GM21390 (cell line): Measurements from ENCODE around the gene GNG12.

Experiments used
- ATAC-seq: cut with Tn5 transposase; IDR thresholded peaks from one replicate; pipeline ENCODE4 v1.9.1; 2021; ENCODE audit not compliant: unreplicated experiment

The GNG12 gene

GRCh38 chr1:67755619-67756018 is 77.6 kb downstream of the GNG12 start:
- ATAC-seq: no peak

DNA sequence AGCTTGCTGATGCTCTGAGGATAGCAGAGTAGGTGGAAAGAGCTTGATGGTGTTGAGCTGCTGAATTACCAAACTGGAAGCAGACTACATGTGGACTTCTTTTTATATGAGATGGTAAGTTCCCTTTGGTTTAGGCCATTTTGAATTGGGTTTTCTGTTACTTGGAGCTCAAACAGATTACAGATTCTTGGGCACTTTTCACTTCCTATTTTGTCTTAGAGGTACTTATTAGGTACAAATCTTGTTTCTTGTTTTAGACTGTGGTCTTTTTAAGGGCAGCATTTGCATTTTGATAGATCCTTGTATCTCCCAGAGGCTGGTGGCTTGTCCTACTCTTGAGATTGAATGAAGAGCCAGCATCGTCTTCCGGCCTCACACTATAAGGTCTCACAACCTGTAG is 78.1 kb downstream of the GNG12 start:
- no peak for ATAC-seq

GRCh38 chr1:67754526-67754920 is 78.7 kb downstream of the GNG12 start:
- no peak for ATAC-seq

DNA sequence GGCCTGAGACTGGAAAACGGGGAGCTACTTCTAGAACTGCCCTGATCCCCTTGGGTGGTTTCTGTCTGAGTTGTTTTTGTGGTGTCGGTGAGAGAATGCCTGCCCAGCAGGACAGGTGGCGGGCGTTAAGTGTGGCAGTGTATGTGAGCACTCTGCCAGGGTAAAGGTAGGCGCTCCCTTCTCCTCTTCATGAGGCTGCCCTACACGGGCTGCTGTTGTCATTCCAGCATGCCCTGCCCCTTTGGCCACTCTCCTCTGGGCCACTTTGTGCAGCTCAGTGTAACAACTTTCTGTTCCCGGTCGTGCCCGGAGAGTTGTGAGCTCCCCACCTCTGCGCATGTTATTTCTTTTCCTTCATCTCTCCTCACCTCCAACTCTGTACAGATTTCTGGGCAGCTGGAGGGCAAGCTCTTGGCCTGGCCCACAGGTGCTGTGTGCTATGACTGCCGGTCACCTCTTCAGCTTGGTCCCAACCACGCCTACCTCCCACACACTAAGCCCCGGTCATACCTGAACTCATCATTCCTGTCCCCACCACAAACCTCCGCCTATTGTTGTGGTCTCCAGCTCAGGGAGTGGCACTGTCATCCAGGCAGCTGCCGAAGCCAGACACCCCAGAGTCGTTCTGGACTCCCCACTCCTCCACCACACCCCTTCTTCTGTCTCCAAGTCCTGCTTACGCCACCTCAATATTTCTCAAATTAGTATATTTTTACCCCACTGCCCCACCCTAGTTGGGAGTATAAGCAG is 79.3 kb downstream of the GNG12 start:
- ATAC-seq: no peak

DNA sequence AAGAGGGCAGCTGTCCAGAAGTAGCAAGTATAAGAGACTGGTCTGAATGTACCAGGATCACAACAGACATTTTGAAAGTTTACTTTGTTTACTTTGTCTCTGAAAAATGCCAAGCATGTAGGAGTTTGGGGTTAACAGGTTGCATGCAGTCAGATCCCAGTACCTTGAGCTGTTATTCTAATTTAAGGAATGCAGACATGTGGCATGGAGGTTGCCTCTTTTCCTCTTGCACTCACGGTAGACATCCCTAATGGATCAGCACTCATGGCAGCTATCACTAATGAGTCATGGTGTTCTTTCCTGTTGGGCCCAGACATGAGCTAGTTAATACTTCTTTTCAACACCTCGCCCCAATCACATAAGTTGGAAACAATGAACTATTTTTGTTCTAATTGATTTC is 81.0 kb downstream of the GNG12 start:
- ATAC-seq: no peak

GRCh38 chr1:67750691-67751054 is 82.6 kb downstream of the GNG12 start:
- no peak for ATAC-seq

- no peak for ATAC-seq
Observed at GRCh38 chr1:67749844-67750690, 83.2 kb downstream of the GNG12 start.

GRCh38 chr1:67749263-67749843 is 83.9 kb downstream of the GNG12 start:
- ATAC-seq: no peak

DNA sequence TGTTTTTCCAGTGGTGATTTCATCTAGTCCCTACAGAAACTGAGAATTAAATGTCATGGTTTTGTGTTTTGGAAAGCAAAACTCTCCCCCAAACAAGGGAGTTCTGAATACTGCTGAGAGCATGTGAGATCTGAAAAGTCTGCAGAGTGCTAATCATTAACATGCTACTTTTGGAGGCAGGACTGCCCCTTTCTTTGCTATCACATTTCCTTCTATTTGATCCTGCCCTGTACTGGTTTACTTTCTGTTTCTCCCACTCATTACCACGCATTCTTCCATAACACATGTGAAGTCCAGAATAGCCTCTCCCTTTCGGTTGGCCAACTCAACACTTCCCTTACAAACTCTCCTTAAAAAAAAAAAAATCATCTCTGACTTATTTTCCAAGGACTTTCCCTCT is 84.6 kb downstream of the GNG12 start:
- ATAC-seq: peak; percentile 86

DNA sequence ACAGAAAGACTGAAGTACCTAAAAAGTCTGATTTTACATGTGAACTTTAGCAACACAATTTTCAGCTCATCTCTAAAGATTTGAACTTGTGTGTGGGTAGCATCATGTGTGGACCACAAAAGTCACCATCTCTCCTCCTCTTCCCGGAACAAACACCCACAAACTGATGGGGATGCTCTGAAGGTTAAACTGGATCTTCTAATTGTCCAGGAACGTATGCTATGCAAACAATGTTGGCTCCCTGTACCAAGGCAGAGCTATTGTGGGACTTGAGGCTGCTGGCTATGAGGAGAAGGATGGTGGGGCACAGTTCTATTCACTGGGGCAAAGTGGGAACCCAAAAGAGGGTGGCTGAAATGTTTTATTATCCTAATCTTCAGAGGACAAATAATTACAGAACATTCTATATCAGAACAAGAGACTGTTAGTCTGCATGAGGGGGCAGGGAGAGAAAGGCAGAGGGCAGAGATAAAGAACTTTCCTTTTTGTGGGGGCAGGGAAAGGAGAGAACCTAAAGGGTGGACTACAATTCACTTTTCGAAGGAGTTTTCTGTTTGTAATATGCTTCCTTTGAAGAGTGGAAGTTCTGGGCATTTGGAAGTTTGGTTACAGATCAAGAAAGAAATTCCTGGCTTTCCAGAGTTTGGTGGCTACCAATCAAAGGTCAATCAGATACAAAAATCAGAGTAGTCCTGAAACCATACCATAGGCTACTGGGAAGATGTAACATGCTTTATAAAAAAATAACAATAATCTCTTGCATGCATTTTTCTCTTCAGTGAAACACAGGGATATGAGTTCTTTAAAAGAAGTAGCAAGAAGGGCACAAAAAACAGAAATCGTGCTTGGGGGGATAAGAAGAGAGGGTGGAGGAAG is 85.4 kb downstream of the GNG12 start:
- ATAC-seq: no peak

DNA sequence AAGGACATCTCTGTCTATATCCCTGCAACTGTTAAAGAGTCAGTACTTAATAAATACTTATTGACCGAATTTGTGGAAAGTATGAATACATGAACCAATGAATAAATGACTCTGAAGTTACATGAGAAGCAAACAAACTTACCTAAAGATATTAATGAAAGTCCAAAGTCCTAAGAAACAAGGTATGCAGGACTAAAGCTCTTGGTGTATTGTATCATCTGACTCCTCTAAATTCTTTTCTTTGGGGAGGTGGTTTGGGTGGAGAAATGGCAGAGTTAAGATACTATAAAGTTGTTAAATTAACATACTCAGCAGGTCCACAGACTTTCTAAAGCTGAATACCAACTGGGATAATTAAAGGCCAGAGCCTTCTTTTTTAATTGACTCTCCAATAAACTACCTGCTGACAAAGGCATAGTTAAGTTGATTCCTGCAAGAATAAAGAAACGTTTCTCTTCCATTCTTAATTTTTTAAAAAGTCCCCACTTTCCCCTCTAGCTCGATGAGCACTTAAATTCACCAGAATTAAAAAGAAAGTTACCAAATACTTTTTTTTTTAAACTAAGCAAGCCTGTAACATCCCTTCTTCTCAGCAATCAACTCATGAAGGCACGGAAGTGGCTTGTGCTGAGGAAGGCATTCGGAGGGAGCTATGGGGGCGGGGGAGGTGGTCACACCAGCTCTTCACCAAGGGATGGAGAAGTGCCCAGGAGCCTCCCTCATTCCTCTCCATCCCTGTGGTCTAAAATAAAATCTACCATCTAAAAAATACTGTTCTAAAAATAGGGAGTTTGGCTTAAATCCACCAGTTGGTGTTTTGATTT is 87.2 kb downstream of the GNG12 start:
- no peak for ATAC-seq

DNA sequence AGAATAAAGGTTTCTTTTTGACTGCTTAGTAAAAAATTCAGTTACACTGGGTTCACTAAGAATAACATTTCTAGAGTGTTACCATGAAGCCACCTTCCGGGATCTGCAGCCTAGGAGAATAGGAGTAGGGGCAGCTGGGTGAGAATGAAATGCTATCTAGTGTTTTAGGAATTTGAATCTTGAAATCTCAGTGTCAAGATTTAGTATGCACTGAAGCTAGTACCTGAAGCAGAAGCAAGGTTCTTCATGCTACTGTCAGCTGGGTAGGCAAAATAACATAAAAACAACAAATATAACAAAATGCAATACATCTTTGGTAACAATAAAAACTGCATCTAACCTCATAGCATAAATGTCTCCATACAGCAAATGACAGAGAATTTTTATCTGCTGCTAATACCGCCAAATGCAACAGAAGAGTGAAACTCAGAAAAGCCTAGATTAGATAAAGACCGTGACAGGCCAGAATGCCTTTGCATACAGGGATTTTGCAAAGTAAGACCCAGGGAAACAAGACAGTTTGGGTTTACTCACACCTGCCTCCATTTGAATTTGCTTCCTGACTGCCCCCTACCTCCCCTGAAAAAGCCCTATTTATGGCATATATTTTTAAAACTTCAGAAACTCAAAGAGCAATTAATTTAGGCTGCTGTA is 90.1 kb downstream of the GNG12 start:
- ATAC-seq: no peak

DNA sequence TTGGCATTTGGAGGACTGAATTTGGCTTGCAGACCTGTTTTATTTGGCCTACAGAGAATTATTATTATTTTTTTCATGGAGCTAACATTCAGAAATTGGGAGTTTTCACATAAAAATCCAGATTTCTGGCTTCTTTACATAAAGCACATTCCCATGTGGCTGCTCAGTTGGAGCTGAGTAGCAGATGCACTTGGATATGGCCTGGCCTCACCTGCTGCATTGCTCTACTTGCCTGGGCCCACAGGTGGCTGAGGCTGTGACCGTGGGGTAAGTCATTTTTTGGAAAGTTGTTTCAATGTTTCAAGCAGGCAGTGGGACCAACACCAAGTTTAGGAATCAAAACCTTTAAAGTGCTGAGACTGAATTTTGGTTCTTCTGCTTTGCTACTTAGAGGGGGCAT is 91.5 kb downstream of the GNG12 start:
- ATAC-seq: no peak

GRCh38 chr1:67741121-67741520 is 92.1 kb downstream of the GNG12 start:
- ATAC-seq: no peak

GRCh38 chr1:67740543-67740942 is 92.7 kb downstream of the GNG12 start:
- no peak for ATAC-seq

- no peak for ATAC-seq
Observed at GRCh38 chr1:67739361-67739760, 93.9 kb downstream of the GNG12 start.

DNA sequence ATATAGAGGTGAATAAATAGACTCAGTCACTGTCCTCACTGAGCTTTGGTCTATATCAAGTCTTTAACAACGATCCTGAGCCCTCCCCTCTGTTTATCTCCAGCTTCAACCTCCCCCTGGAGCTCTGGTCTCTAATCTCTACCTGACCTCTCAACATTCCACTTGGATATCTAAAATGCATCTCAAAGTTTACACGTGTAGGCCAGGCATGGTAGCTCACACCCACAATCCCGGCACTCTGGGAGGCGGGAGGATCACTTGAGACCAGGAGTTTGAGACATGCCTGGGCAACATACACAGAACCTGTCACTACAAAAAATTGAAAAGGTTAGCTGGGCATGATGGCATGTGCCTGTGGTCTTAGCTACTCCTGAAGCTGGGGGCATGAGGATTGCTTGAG is 94.9 kb downstream of the GNG12 start:
- no peak for ATAC-seq

- ATAC-seq: no peak
Observed at GRCh38 chr1:67737875-67738274, 95.4 kb downstream of the GNG12 start.

DNA sequence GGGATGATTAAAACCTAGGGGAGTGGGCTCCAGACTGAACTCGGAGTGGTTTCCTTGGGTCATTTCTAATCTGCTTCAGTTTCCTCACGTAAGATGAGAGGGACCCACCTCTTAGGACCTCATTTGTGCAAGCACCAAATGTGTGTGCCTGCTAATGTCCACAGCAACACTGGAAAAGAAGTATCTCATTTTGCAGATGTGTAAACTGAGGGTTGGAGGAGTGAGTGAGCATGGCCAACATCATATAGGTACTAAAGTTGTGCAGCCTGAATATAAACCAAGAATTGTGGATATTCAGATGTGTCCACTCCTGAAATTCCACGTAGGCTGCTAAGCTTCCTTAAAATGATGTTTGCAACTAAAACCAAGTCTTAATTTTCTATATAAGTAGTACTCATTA is 96.5 kb downstream of the GNG12 start:
- ATAC-seq: no peak
